HG03469 (cell line): Measurements from ENCODE around the gene SIGLEC15.
"Not testable (repeated sequence)": the region's sequence is repeated elsewhere in the genome, so short reads cannot be mapped to it uniquely, and the experiment has no call there.

ENCODE experiments used
- ATAC-seq: cut with Tn5 transposase; IDR thresholded peaks from one replicate; pipeline ENCODE4 v1.9.1; 2021; ENCODE audit warnings: mild to moderate bottlenecking, moderate library complexity, moderate number of reproducible peaks; ENCODE audit not compliant: unreplicated experiment

The SIGLEC15 gene

GRCh38 chr18:45825258-45826044, at the start of gene SIGLEC15:
TSS of gene SIGLEC15 (plus strand) at chr18:45825675. CDS start at chr18:45825729, 54 bp downstream.
- ATAC-seq, result no peak

DNA sequence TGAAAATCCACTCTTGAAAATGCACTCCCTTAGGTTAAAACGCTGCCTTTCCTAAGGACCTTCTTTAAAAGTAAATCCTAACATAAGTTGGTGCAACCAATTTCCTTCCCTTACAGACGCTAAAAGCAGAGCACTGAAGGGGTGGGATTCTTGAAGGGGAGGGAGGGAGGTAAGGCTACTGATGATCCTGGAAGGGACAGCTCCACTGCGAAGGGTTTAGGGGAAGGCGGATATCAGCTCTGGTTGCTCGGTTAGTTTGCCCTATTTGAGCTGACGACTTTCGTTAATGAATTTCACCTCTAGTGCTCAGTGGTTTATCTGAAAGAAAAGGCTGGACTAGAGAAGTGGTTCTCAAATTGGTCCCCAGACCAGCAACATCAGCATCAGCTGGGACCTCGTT, 49.7 kb upstream of the SIGLEC15 start:
- ATAC-seq, result no peak

DNA sequence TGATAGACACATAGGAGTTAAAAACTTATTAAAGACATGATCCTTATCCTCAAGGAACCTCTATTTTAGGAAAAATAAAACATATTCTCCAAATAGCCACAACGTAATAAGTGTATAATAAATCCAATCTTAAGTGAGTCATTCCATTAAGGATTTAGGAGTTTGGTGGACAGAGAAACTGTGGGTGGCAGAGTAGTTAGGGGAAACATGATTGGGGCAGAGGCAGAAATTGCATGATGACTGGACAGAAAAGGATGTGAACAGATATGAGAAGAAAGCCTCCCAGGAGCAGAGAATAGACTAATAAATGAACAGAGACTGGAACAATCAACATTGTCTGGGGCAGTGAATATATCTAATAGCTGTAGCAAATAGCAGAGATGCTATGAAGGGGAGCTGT, 48.1 kb upstream of the SIGLEC15 start:
- no peak for ATAC-seq

DNA sequence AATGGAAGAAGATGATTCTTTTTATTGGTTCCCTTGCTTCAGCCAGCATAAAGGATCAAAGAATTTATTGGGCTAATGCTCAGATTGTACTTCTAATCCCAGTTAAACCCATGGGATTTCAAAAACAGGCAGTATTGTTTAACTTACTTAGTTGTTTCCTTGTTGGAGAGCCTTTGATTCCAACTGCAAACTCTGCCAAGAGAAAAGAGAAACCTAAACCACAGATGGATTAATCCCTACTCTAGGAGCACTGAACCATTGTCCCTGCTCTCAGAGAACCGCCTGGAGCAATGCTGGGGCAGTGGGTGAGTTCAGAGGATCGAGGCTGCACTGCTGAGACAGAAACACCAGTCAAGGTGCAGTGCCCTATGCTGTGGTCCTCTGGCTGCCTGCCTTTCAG, 44.9 kb upstream of the SIGLEC15 start:
- ATAC-seq, result no peak

- no peak for ATAC-seq
Observed at GRCh38 chr18:45782662-45783061, 42.8 kb upstream of the SIGLEC15 start.

DNA sequence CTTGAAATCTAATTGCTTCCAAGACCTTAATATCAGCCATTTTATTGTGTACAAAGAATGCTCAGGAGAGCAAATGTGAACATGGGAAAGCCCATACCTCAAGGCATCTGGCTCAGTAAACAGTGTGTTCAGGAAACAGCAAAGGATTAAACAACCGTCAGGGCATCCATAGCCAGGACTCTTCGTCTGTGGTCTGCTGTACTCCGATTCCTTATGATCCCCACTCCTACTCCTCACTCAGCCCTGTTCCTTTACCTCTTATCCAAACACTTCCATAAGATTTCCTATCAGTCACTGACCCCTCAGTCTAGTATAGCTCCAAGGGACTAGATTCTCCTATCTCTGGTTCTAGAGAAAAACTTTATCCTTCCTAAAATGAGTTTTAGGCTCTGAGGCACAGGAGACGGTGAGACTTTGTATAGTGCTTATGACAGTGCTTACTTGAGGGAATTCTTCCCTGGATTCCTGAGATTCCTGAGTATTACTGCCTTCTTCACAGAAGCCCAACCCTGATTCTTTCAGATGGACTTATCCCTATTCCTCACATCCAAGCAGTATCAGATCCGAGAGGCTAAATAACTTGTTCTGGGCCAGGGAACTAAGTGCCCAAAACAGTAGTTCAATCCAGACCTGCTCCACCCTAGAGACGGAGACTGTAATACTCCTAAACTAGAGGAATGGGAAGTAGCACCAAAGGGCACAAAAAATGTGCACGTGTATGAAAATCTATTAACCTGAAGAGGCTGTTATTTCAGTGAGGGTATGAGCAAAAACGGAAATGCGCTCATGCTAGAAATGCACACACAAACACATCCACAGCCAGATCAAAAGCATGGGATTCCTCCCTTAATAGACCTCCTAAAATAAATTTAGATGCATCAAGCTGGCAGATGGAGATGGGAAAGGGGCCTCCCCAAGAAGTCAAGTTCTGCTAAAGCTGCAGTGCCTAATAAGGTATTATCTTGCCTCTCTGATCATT, 42.1 kb upstream of the SIGLEC15 start:
- no peak for ATAC-seq

DNA sequence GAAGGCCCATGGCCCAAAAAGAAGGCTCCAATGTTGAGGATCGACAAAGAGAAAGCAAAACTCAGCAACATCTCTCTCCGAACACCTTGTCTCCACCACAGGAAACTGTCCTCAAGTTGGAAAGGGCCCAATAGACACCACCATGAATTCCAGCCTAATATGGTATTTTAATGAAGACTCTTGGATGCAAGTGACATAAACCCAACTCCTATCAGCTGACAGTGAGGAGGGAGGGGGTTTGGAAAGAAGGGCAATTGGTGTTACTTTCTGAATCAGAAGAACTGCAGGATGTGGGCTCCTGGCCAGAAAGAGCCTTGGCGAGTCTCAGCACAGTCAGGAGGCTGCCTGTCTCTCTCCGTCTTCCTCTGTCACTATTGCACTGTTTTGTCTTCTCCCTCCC, 40.3 kb upstream of the SIGLEC15 start:
- no peak for ATAC-seq

DNA sequence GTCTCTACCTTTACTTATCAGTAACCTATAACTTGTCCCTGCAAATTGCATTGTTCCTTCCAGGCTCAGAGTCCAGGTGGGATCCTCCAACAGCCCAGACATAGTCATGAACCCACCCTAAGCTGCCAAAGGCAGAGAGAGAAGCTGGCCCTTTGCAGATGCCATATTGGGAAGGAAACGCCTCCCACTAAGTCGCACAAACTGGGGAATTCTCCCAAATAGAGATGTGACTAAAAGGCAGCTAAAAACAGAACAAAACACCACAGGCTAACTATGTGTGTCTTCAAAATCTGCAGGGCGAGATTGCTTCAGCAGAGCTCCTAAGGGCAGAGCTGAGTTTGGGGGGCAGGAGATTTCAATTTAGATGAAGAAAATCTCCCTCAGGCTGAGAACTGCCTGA, 38.5 kb upstream of the SIGLEC15 start:
- ATAC-seq, result no peak

- ATAC-seq, result no peak
Observed at GRCh38 chr18:45787346-45787745, 38.1 kb upstream of the SIGLEC15 start.

DNA sequence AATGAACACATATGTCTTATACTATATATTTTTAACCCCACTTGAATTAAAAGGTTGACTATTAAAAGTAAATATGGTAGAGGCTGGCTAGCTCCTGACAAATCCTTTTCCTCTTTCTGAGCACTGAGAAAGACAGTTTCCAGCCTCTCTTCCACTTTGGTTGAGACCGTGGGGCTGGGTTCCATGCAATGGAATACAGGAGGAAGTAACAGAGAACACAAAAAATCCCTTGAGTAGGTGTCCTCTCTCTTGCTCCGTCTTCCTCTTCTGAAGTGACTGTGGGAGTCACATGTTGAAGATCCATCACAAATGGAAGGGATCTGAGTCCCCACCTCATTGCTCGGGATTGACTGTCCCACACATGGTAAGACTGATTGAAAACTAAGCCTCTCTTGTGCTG, 36.6 kb upstream of the SIGLEC15 start:
- no peak for ATAC-seq

- ATAC-seq, result no peak
Observed at GRCh38 chr18:45792506-45793263, 32.8 kb upstream of the SIGLEC15 start.

- no peak for ATAC-seq
Observed at GRCh38 chr18:45793264-45793965, 32.1 kb upstream of the SIGLEC15 start.

DNA sequence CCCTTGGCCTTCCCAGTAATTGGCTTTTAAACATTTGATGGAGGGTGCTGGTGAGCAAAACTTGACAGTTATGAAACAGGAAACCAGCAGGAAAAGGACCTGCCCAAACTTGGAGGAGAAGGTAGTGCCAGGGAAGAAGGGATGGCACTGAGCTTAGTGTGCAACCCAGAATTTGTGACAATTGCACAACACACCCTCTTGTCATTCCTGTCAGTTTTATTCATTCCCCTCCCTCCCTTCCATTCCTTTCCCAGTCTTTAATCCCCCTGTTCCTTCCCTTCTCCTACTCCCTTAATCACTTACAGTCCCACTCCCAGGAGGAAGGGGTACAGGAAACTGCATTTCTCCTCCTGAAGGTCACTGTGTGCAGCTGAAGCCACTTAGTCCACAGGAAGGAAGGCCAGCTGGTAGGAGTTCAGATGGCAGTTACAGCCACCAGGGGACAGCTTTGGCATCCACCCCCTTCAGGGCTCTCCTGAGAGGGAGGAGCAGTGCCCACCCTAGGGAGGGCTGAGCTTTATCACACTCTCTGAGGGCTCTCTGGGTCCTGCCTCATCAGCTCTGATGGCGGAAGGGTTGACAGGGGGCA, 24.0 kb upstream of the SIGLEC15 start:
- no peak for ATAC-seq

DNA sequence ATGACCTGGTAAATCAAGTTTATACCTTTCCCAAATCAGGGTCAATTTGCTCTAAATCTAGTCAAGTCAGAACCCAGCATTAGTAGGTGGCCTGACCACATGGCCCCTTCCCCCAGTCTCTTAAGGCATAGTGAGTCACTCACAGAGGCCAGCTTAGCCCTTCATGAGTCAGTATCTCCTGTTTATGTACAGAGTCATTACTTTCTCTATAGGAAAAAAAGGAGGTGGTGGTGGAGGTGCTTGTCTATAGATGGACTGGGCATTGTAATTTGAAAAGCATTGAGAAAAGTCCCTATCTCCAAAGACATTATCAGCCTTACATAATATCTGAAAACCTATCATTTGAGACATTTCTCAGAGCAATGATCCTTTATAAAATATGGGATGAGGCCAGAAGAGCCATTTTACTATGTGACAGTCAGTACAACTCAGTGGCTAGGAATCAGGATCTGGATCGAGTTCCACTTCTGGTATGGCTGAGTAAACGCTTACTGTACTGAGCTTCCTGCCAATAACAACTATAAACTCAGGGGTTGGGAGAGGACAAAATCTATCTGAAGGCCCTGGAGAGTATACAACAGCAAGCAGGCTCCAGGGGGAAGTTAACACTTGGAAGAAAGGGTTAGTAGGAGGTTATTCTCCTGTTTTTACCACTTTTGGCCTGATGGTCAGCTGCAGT, 22.5 kb upstream of the SIGLEC15 start:
- ATAC-seq, result no peak

DNA sequence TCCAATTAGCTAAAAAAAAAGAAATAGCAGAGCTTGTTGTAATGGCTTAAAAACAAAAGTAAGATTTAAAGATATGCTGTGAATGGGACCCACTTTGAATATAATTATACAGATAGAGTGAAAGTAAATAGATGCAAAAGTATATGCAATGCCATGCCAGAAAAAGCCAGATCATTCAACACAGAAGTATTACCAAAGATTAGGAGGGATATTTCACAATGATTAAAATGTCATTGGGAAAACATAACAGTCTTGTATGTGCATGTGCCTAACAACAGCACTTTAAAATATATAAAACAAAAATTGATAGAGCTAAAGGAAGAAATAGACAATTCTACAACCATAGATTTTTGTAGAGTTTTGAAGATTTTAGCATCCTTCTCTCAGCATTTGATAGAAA, 19.9 kb upstream of the SIGLEC15 start:
- ATAC-seq, result no peak

DNA sequence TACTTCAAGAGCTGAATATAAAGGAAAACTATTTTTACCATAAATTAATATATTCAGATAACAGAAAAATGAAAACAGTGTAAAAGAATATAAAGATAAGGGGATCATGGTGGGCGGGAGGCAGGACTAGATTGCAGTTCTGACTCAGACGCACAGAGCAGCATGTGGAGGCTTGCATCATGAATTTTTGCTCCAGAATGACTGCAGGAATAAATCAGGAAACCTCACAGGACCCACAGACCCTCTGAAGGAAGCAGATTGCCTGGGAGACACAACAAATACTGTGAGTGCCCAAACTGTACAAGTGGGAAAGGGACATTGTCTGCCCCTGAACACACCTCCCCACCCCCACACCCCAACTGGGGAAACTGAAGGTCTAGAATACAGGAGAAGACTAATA, 19.2 kb upstream of the SIGLEC15 start:
- ATAC-seq, result no peak

DNA sequence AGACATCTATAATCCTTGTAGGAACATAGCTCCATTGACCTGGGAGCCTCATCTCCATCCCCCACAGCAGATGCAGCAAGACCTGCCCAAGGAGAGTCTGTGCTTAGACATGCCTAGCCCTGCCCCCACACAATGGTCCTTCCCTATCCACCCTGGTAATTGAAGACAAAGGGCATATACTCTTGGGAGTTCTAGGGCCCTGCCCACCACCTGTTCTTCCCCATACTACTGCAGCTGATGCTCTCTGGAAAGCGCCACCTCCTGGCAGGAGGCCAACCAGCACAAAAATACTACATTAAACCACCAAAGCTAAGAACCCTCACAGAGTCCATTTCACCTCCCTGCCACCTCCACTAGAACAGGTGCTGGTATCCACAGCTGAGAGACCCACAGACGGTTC, 18.3 kb upstream of the SIGLEC15 start:
- ATAC-seq, result not testable (repeated sequence)

DNA sequence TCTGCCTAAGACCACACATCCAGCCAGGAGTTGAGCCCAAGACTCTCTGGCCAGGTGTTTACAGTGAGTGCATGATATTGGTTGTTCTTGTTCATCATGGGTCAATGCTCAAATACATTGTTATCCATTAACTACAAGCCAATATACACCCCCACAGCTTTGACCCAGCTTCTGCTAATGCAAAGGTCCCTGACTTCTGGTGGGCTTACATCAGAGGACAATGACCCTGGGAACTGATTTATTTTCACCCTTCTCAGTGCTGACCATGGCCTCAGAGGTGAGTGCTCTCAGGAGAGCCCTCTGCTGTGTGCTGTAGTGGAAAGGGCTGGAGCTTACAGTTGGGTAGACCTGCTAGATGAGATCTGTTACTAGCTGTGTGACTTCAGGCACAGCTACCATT, 10.7 kb upstream of the SIGLEC15 start:
- ATAC-seq, result not testable (repeated sequence)

- no peak for ATAC-seq
Observed at GRCh38 chr18:45817543-45817942, 7.9 kb upstream of the SIGLEC15 start.

GRCh38 chr18:45818765-45819164, 6.7 kb upstream of the SIGLEC15 start:
- not testable (repeated sequence) for ATAC-seq
